WTC11 (cell line): ENCODE measurements around the gene FPR2. TPM values are rescaled to one million over a fixed set of nuclear protein-coding genes. Genes with fewer than 3 reads are reported as not detected.

Source experiments
- ATAC-seq: fragments of 200-7000 bp; cut with Tn5 transposase; 2 replicates; pipeline ENCODE4 v1.10.0; 2021; ENCODE audit warnings: mild to moderate bottlenecking, moderate library complexity
- CTCF ChIA-PET: fragments of 300-600 bp; sonication (Branson Sonifier 250); formaldehyde crosslinking; loops from one replicate; lab custom pipeline; 2021; ENCODE audit warnings: antibody characterized with exemption; lab: Charles Lee
- POLR2A ChIA-PET: fragments of 350-600 bp; sonication (Branson Sonifier 250); formaldehyde crosslinking; loops from one replicate; lab custom pipeline; 2021; ENCODE audit warnings: antibody characterized with exemption; lab: Charles Lee
- DNase-seq: peaks from one replicate; pipeline ENCODE4 v3.0.0; 2021; ENCODE audit warnings: low spot score
- H3K27ac Mint-ChIP-seq: 2 replicates; pipeline ENCODE4 v1.8.0; 2021; ENCODE audit warnings: mixed read lengths
- H3K27me3 Mint-ChIP-seq: 2 replicates; pipeline ENCODE4 v1.8.0; 2021; ENCODE audit warnings: low read depth, mild to moderate bottlenecking, moderate library complexity, mixed read lengths
- H3K36me3 Mint-ChIP-seq: 2 replicates; pipeline ENCODE4 v1.8.0; 2021; ENCODE audit warnings: mixed read lengths
- H3K4me1 Mint-ChIP-seq: 2 replicates; pipeline ENCODE4 v1.8.0; 2022; ENCODE audit warnings: mixed read lengths
- H3K4me3 Mint-ChIP-seq: 2 replicates; pipeline ENCODE4 v1.8.0; 2021; ENCODE audit warnings: mild to moderate bottlenecking, moderate library complexity, mixed read lengths
- H3K9me3 Mint-ChIP-seq: 2 replicates; pipeline ENCODE4 v1.8.0; 2021; ENCODE audit warnings: mixed read lengths
- ELF4 ChIP-seq: sonication (generic); formaldehyde crosslinking; IDR thresholded peaks from 2 replicates; pipeline ENCODE4 v1.8.1; 2022; ENCODE audit warnings: low read depth, mild to moderate bottlenecking, moderate library complexity, missing genetic modification reagents
- ETV6 ChIP-seq: sonication (generic); formaldehyde crosslinking; IDR thresholded peaks from 2 replicates; pipeline ENCODE4 v1.8.1; 2022; ENCODE audit warnings: mild to moderate bottlenecking, missing genetic modification reagents
- GTF2I ChIP-seq: fragments of 250-450 bp; sonication (Bioruptor Pico); conservative IDR thresholded peaks from 2 replicates; pipeline ENCODE4 v1.4.0; 2021; ENCODE audit warnings: mild to moderate bottlenecking
- HMGXB4 ChIP-seq: sonication (generic); formaldehyde crosslinking; IDR thresholded peaks from 2 replicates; pipeline ENCODE4 v1.8.1; 2023; ENCODE audit warnings: mild to moderate bottlenecking, moderate library complexity, missing genetic modification reagents
- IRF1 ChIP-seq: sonication (generic); formaldehyde crosslinking; IDR thresholded peaks from 2 replicates; pipeline ENCODE4 v1.8.0; 2023; ENCODE audit warnings: missing genetic modification reagents
- IRF2 ChIP-seq: sonication (generic); formaldehyde crosslinking; IDR thresholded peaks from 2 replicates; pipeline ENCODE4 v1.8.0; 2022; ENCODE audit warnings: low read depth, missing genetic modification reagents, borderline replicate concordance
- OVOL2 ChIP-seq: fragments of 250-450 bp; sonication (Bioruptor Pico); IDR thresholded peaks from 2 replicates; pipeline ENCODE4 v1.9.0; 2021; ENCODE audit warnings: mild to moderate bottlenecking, borderline replicate concordance
- SMAD4 ChIP-seq: sonication (generic); formaldehyde crosslinking; IDR thresholded peaks from 2 replicates; pipeline ENCODE4 v1.8.0; 2022; ENCODE audit warnings: mild to moderate bottlenecking, missing genetic modification reagents
- TEAD4 ChIP-seq: sonication (generic); formaldehyde crosslinking; IDR thresholded peaks from 2 replicates; pipeline ENCODE4 v1.8.0; 2022; ENCODE audit warnings: mild to moderate bottlenecking, missing genetic modification reagents
- ZNF219 ChIP-seq: sonication (generic); formaldehyde crosslinking; IDR thresholded peaks from 2 replicates; pipeline ENCODE4 v1.8.0; 2023; ENCODE audit warnings: missing genetic modification reagents, mild to moderate bottlenecking, borderline replicate concordance
- ZNF263 ChIP-seq: sonication (generic); formaldehyde crosslinking; IDR thresholded peaks from 2 replicates; pipeline ENCODE4 v1.8.1; 2022; ENCODE audit warnings: low read depth, mild to moderate bottlenecking, moderate library complexity, missing genetic modification reagents
- ZNF512 ChIP-seq: sonication (generic); formaldehyde crosslinking; IDR thresholded peaks from 2 replicates; pipeline ENCODE4 v1.8.1; 2022; ENCODE audit warnings: missing genetic modification reagents, borderline replicate concordance
- ZNF671 ChIP-seq: fragments of 250-450 bp; sonication (Bioruptor Pico); IDR thresholded peaks from 2 replicates; pipeline ENCODE4 v1.8.0; 2021; ENCODE audit warnings: mild to moderate bottlenecking
- total RNA-seq: library from RNA; stranded (reverse); gene quantifications from 3 replicates; pipeline ENCODE4 v1.2.3, GENCODE V29; 2021
- TF ChIP-seq, protein P1 (sequence below): sonication (generic); formaldehyde crosslinking; conservative IDR thresholded peaks from 2 replicates; pipeline ENCODE4 v1.8.1; 2023; ENCODE audit warnings: mild to moderate bottlenecking, low read depth, missing genetic modification reagents, moderate library complexity
- TF ChIP-seq, protein P2 (sequence below): sonication (generic); formaldehyde crosslinking; IDR thresholded peaks from 2 replicates; pipeline ENCODE4 v1.8.0; 2022; ENCODE audit warnings: missing genetic modification reagents

FPR2 gene
- total RNA-seq, 1 experiment from 2014 or later, result 0.31 TPM

DNA sequence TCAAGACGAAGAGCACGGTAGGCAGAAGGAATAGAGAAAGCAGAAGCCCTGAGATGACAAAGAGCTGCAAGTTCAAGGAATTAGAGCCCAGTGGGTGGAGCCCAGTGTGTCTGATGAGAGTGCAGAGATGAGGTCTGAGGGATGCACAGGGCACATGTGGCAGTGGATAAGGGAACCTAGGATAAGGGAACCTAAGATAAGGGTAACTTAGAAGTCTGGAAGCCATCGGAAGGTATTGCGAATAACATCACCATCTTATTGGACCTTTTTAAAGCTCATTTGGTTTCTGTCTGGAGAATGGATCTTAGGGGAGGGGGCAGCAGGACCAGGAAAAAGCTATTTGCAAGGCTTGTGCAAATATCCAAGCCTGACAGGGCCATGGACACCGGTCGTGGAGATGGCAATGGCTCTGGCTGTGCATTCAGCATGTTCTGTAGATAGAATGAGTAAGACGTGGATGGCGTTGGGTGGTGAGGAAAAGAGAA, 35.3 kb downstream of the FPR2 start:
- H3K9me3 Mint-ChIP-seq, result peaks cover 32% of the 10 kb centered on the region
- no peak for ATAC-seq
- peaks cover 7% of the 10 kb centered on the region for H3K27me3 Mint-ChIP-seq
- TF ChIP-seq IRF1 (no peak), SMAD4 (no peak), ZNF219 (CRISPR knock-in tag) (no peak)
- TF ChIP-seq, all 79 proteins: peak for 0
- POLR2A ChIA-PET, result no interaction called here
- CTCF ChIA-PET, result interaction anchor here (1.1 kb wide), 1 partner anchor 19 kb away, joined by 4 read pairs; no protein-coding TSS in a partner anchor
- no peak overlapping the region for H3K4me3 Mint-ChIP-seq
- H3K4me1 Mint-ChIP-seq, result no peaks in the 10 kb centered on the region
- peaks cover 4% of the 10 kb centered on the region; the same call in 1 of the 2 replicates for H3K36me3 Mint-ChIP-seq
- no peak overlapping the region for H3K27ac Mint-ChIP-seq
- DNase-seq, result no peak

GRCh38 chr19:51797480-51797879, 36.5 kb downstream of the FPR2 start:
- no peak overlapping the region for H3K4me3 Mint-ChIP-seq
- no peak overlapping the region for H3K27ac Mint-ChIP-seq
- TF ChIP-seq ETV6 (no peak), GTF2I (CRISPR knock-in tag) (no peak), ELF4 (no peak), ZNF512 (CRISPR knock-in tag) (no peak), TEAD4 (CRISPR knock-in tag) (no peak), OVOL2 (CRISPR knock-in tag) (no peak), IRF2 (CRISPR knock-in tag) (no peak), ZNF671 (CRISPR knock-in tag) (no peak), HMGXB4 (CRISPR knock-in tag) (no peak), ZNF263 (CRISPR knock-in tag) (no peak)
- TF ChIP-seq, protein P1, sequence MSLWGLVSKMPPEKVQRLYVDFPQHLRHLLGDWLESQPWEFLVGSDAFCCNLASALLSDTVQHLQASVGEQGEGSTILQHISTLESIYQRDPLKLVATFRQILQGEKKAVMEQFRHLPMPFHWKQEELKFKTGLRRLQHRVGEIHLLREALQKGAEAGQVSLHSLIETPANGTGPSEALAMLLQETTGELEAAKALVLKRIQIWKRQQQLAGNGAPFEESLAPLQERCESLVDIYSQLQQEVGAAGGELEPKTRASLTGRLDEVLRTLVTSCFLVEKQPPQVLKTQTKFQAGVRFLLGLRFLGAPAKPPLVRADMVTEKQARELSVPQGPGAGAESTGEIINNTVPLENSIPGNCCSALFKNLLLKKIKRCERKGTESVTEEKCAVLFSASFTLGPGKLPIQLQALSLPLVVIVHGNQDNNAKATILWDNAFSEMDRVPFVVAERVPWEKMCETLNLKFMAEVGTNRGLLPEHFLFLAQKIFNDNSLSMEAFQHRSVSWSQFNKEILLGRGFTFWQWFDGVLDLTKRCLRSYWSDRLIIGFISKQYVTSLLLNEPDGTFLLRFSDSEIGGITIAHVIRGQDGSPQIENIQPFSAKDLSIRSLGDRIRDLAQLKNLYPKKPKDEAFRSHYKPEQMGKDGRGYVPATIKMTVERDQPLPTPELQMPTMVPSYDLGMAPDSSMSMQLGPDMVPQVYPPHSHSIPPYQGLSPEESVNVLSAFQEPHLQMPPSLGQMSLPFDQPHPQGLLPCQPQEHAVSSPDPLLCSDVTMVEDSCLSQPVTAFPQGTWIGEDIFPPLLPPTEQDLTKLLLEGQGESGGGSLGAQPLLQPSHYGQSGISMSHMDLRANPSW (CRISPR knock-in tag), result no peak
- TF ChIP-seq, protein P2, sequence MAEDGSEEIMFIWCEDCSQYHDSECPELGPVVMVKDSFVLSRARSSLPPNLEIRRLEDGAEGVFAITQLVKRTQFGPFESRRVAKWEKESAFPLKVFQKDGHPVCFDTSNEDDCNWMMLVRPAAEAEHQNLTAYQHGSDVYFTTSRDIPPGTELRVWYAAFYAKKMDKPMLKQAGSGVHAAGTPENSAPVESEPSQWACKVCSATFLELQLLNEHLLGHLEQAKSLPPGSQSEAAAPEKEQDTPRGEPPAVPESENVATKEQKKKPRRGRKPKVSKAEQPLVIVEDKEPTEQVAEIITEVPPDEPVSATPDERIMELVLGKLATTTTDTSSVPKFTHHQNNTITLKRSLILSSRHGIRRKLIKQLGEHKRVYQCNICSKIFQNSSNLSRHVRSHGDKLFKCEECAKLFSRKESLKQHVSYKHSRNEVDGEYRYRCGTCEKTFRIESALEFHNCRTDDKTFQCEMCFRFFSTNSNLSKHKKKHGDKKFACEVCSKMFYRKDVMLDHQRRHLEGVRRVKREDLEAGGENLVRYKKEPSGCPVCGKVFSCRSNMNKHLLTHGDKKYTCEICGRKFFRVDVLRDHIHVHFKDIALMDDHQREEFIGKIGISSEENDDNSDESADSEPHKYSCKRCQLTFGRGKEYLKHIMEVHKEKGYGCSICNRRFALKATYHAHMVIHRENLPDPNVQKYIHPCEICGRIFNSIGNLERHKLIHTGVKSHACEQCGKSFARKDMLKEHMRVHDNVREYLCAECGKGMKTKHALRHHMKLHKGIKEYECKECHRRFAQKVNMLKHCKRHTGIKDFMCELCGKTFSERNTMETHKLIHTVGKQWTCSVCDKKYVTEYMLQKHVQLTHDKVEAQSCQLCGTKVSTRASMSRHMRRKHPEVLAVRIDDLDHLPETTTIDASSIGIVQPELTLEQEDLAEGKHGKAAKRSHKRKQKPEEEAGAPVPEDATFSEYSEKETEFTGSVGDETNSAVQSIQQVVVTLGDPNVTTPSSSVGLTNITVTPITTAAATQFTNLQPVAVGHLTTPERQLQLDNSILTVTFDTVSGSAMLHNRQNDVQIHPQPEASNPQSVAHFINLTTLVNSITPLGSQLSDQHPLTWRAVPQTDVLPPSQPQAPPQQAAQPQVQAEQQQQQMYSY (CRISPR knock-in tag), result no peak
- POLR2A ChIA-PET, result no interaction called here
- no peaks in the 10 kb centered on the region for H3K4me1 Mint-ChIP-seq
- peaks cover 4% of the 10 kb centered on the region; the same call in 1 of the 2 replicates for H3K36me3 Mint-ChIP-seq
- peaks cover 3% of the 10 kb centered on the region; the same call in 1 of the 2 replicates for H3K27me3 Mint-ChIP-seq
- ATAC-seq, result no peak
- DNase-seq, result no peak
- peaks cover 36% of the 10 kb centered on the region for H3K9me3 Mint-ChIP-seq
- CTCF ChIA-PET, result interaction anchor here (1.0 to 1.5 kb wide), 2 partner anchors 19 to 137 kb away, joined by 4 read pairs; no protein-coding TSS in a partner anchor
